H1 (cell line): ENCODE measurements around the gene ELAPOR2. TPM values are rescaled to one million over a fixed set of nuclear protein-coding genes. Genes with fewer than 3 reads are reported as not detected.

Source experiments
- ATF2 ChIP-seq: IDR thresholded peaks from 2 replicates; pipeline ENCODE4 v1.6.1; 2012; ENCODE audit warnings: low read length, inconsistent platforms
- CHD7 ChIP-seq: fragments of 300-600 bp; sonication (generic); IDR thresholded peaks from 2 replicates; pipeline ENCODE4 v1.7.1; 2012; ENCODE audit warnings: low read length, moderate library complexity, mild to moderate bottlenecking, inconsistent platforms; ENCODE audit not compliant: insufficient replicate concordance
- EP300 ChIP-seq, 2 experiments: IDR thresholded peaks; 1 replicate in 1 of 2; 2 replicates in 1 of 2; pipeline ENCODE4 v1.6.1; 2011 to 2012; ENCODE audit warnings: low read depth in 2 of 2, low read length in 2 of 2, mild to moderate bottlenecking in 2 of 2, borderline replicate concordance in 1 of 2, inconsistent platforms in 1 of 2, moderate library complexity in 1 of 2
- KDM5A ChIP-seq: fragments of 200-600 bp; IDR thresholded peaks from 2 replicates; pipeline ENCODE4 v1.7.1; 2012; ENCODE audit warnings: mild to moderate bottlenecking, low read length, inconsistent platforms, mixed read lengths
- NRF1 ChIP-seq: IDR thresholded peaks from 2 replicates; pipeline ENCODE4 v1.6.1; 2011; ENCODE audit warnings: mild to moderate bottlenecking, low read depth, low read length, improper control_type of control experiment
- RBBP5 ChIP-seq: IDR thresholded peaks from 2 replicates; pipeline ENCODE4 v1.7.1; 2012; ENCODE audit warnings: low read depth, mild to moderate bottlenecking, inconsistent platforms, low read length, moderate library complexity, borderline replicate concordance
- SUZ12 ChIP-seq: fragments of 200-600 bp; sonication (generic); IDR thresholded peaks from 2 replicates; pipeline ENCODE4 v1.6.1; 2012; ENCODE audit warnings: mild to moderate bottlenecking, inconsistent platforms, low read length, moderate library complexity, mixed read lengths
- TEAD4 ChIP-seq: IDR thresholded peaks from 2 replicates; pipeline ENCODE4 v1.6.1; 2012; ENCODE audit warnings: low read depth, low read length, inconsistent platforms, mixed read lengths
- ZNF274 ChIP-seq: IDR thresholded peaks from 2 replicates; pipeline ENCODE4 v1.7.0; 2012; ENCODE audit warnings: low read length, borderline replicate concordance; ENCODE audit errors: extremely low read depth
- polyA plus RNA-seq, 7 experiments: library from polyadenylated mRNA; depleted of rRNA in 3 of 7; stranded (reverse) in 5 of 7; unstranded in 2 of 7; fragments of >200 nt in 5 of 7; fragments of 200-250 nt in 2 of 7; gene quantifications; 1 replicate in 5 of 7; 2 replicates in 1 of 7; 4 replicates in 1 of 7; pipeline versions ENCODE4 v1.2.1 to v1.2.3, GENCODE V29; 2011 to 2013; ENCODE audit warnings: missing spikeins in 2 of 7, mixed read lengths in 2 of 7
- total RNA-seq: library from RNA; stranded (reverse); fragmentation: NEBNext Ultra II Directional; extraction: Animal tissue kit (Norgen Biotek cat#: 25700); gene quantifications from 2 replicates; pipeline ENCODE4 v1.2.1, GENCODE V29; 2021

Gene ELAPOR2
- total and polyA plus RNA-seq, 2 of the 8 experiments (the other 6 are each of a cell fraction or from before 2014, with no cell fraction given) = 12.9 to 32.9 TPM

GRCh38 chr7:87048839-87049238 lies 10.6 kb downstream of the ELAPOR2 start (continued):
- TF ChIP-seq CHD7 = no peak
- TF ChIP-seq RBBP5 = no peak
- TF ChIP-seq TEAD4 = no peak
- TF ChIP-seq ZNF274 = no peak
- no peak for TF ChIP-seq SUZ12
- TF ChIP-seq KDM5A = no peak
- TF ChIP-seq EP300 (IDR thresholded peaks at IDR 0.05; ENCODE audit: borderline replicate concordance in 1 of 2, low read depth in 2 of 2, low read length in 2 of 2) = no peak
- TF ChIP-seq ATF2 = no peak
- no peak for TF ChIP-seq NRF1
